Measurements from ENCODE around the gene CELF1. TPM values are rescaled to one million over a fixed set of nuclear protein-coding genes. Genes with fewer than 3 reads are reported as not detected.

The CELF1 gene
- total and polyA plus RNA-seq, 2 of the 13 experiments (the other 11 are each of a cell fraction or from before 2014, with no cell fraction given): 69.0 to 80.1 TPM

DNA sequence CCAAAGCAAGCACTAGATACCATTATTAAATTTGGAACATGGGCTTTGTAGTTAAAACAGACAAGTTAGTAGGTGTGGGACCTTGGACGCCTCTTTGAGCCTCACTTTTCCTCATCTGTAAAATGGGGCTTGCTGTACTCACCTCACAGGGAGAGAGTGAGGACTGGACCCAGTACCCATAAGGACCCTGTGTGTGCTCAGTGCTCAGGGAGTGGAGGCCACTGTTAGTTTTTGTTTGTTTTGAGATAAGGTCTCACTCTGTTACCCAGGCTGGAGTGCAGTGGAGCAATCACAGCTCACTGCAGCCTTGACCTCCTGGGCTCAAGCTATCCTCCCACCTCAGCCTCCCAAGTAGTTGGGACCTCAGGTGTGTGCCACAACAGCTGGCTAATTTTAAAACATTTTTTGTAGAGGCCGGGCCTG lies 112.9 kb downstream of the CELF1 start (continued):
- TF ChIP-seq, protein P1, sequence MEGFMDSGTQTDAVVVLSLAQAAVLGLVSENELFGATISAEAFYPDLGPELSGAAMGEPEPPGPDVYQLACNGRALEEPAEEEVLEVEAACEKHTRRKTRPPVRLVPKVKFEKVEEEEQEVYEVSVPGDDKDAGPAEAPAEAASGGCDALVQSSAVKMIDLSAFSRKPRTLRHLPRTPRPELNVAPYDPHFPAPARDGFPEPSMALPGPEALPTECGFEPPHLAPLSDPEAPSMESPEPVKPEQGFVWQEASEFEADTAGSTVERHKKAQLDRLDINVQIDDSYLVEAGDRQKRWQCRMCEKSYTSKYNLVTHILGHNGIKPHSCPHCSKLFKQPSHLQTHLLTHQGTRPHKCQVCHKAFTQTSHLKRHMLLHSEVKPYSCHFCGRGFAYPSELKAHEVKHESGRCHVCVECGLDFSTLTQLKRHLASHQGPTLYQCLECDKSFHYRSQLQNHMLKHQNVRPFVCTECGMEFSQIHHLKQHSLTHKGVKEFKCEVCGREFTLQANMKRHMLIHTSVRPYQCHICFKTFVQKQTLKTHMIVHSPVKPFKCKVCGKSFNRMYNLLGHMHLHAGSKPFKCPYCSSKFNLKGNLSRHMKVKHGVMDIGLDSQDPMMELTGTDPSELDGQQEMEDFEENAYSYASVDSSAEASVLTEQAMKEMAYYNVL (CRISPR knock-in tag; IDR thresholded peaks at IDR 0.05; ENCODE audit: borderline replicate concordance): peak; percentile 62; the same call in 1 of the 2 replicates
- TF ChIP-seq GATAD2A (CRISPR knock-in tag; IDR thresholded peaks at IDR 0.05): peak; percentile 53
- peak; percentile 75; the same call in 1 of the 2 replicates for TF ChIP-seq HDAC2 (CRISPR knock-in tag; IDR thresholded peaks at IDR 0.05)
- TF ChIP-seq, protein P2, sequence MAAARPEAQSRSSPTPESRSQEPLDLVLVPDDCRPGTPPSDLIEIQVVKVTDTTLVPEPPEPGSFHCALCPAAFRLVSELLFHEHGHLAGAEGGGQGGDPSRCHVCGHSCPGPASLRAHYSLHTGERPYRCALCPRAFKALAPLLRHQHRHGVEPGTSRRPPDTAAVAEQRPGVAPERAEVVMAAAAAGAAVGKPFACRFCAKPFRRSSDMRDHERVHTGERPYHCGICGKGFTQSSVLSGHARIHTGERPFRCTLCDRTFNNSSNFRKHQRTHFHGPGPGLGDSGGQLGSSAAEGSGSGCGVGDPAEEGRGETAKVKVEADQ (CRISPR knock-in tag; IDR thresholded peaks at IDR 0.05; ENCODE audit: borderline replicate concordance): peak; percentile 100
- peak; percentile 55 for TF ChIP-seq SALL1 (CRISPR knock-in tag; IDR thresholded peaks at IDR 0.05)
- TF ChIP-seq NR2C2 (CRISPR knock-in tag; IDR thresholded peaks at IDR 0.05; ENCODE audit: borderline replicate concordance): peak; percentile 35; the same call in 1 of the 2 replicates
- peak; percentile 100 for TF ChIP-seq ZNF629 (CRISPR knock-in tag; conservative IDR thresholded peaks at IDR 0.05)
- 0 out of 2 replicates have a peak, but pooled peaks have one; percentile 27 for TF ChIP-seq CEBPB (IDR thresholded peaks at IDR 0.05; ENCODE audit: borderline replicate concordance, low read depth, low read length)
- TF ChIP-seq ZNF224 (CRISPR knock-in tag; IDR thresholded peaks at IDR 0.05): no peak
- peak; percentile 45 to 84; a peak in 2 of 4 replicates for TF ChIP-seq NR2F1 (CRISPR knock-in tag; IDR thresholded peaks at IDR 0.05)
- TF ChIP-seq ZMYM2 (CRISPR knock-in tag; IDR thresholded peaks at IDR 0.05): peak; percentile 61; the same call in 1 of the 2 replicates
- TF ChIP-seq MED1 (CRISPR knock-in tag; IDR thresholded peaks at IDR 0.05): peak; percentile 45; the same call in 1 of the 2 replicates
- no peak for TF ChIP-seq ZNF652 (CRISPR knock-in tag; IDR thresholded peaks at IDR 0.05; ENCODE audit: borderline replicate concordance, low read depth)
- TF ChIP-seq CEBPG (CRISPR knock-in tag; IDR thresholded peaks at IDR 0.05): peak; percentile 63
- TF ChIP-seq, protein P3, sequence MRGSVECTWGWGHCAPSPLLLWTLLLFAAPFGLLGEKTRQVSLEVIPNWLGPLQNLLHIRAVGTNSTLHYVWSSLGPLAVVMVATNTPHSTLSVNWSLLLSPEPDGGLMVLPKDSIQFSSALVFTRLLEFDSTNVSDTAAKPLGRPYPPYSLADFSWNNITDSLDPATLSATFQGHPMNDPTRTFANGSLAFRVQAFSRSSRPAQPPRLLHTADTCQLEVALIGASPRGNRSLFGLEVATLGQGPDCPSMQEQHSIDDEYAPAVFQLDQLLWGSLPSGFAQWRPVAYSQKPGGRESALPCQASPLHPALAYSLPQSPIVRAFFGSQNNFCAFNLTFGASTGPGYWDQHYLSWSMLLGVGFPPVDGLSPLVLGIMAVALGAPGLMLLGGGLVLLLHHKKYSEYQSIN (CRISPR knock-in tag; IDR thresholded peaks at IDR 0.05; ENCODE audit: borderline replicate concordance): no peak
- TF ChIP-seq SOX13 (IDR thresholded peaks at IDR 0.05): no peak
- peak in 1 of 2 experiments; percentile 25; a peak in 1 of 4 replicates for TF ChIP-seq SOX13 (CRISPR knock-in tag; conservative IDR thresholded peaks at IDR 0.05 in 1 of 2, IDR thresholded peaks at IDR 0.05 in 1 of 2)
- peak; percentile 76; the same call in 1 of the 2 replicates for TF ChIP-seq ZNF121 (CRISPR knock-in tag; IDR thresholded peaks at IDR 0.05)
- TF ChIP-seq KDM1A (CRISPR knock-in tag; IDR thresholded peaks at IDR 0.05): peak; percentile 95
- 0 out of 2 replicates have a peak, but pooled peaks have one; percentile 29 for TF ChIP-seq HNF4G (IDR thresholded peaks at IDR 0.05; ENCODE audit: borderline replicate concordance, low read depth, low read length)
- no peak for TF ChIP-seq HNF4G (CRISPR knock-in tag; IDR thresholded peaks at IDR 0.05; ENCODE audit: borderline replicate concordance, low read depth)
- TF ChIP-seq, protein P4, sequence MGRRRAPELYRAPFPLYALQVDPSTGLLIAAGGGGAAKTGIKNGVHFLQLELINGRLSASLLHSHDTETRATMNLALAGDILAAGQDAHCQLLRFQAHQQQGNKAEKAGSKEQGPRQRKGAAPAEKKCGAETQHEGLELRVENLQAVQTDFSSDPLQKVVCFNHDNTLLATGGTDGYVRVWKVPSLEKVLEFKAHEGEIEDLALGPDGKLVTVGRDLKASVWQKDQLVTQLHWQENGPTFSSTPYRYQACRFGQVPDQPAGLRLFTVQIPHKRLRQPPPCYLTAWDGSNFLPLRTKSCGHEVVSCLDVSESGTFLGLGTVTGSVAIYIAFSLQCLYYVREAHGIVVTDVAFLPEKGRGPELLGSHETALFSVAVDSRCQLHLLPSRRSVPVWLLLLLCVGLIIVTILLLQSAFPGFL (CRISPR knock-in tag; IDR thresholded peaks at IDR 0.05): no peak
- peak; percentile 100 for TF ChIP-seq ZMYM3 (CRISPR knock-in tag; IDR thresholded peaks at IDR 0.05)
- TF ChIP-seq ZNF263 (CRISPR knock-in tag; IDR thresholded peaks at IDR 0.05): peak; percentile 52; the same call in 1 of the 2 replicates
- TF ChIP-seq ZMYM4 (CRISPR knock-in tag; IDR thresholded peaks at IDR 0.05): peak; percentile 68
- TF ChIP-seq, protein P5, sequence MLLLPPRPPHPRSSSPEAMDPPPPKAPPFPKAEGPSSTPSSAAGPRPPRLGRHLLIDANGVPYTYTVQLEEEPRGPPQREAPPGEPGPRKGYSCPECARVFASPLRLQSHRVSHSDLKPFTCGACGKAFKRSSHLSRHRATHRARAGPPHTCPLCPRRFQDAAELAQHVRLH (CRISPR knock-in tag; IDR thresholded peaks at IDR 0.05; ENCODE audit: borderline replicate concordance, low read depth): 0 out of 2 replicates have a peak, but pooled peaks have one; percentile 43
- peak; percentile 77 for TF ChIP-seq HNF4A (CRISPR knock-in tag; IDR thresholded peaks at IDR 0.05)
